SU-DHL-6 (cell line): Measurements from ENCODE around the gene OR10G3.

ENCODE experiments used
- H2AFZ ChIP-seq: fragments of 200-600 bp; sonication (generic); 2 replicates; pipeline ENCODE4 v1.6.1; 2014; ENCODE audit warnings: low read depth, mild to moderate bottlenecking, moderate library complexity, mixed read lengths, antibody characterized with exemption, low read length; ENCODE audit not compliant: severe bottlenecking
- H3F3A ChIP-seq: fragments of 200-600 bp; shearing (Covaris generic); 2 replicates; pipeline ENCODE4 v1.6.0; 2016; ENCODE audit warnings: antibody characterized with exemption, mild to moderate bottlenecking; ENCODE audit not compliant: insufficient read depth
- H3K27ac ChIP-seq: fragments of 200-600 bp; sonication (generic); 2 replicates; pipeline ENCODE4 v1.5.1; 2016; ENCODE audit warnings: low read depth, mild to moderate bottlenecking, low read length, moderate library complexity, mixed read lengths
- H3K27me3 ChIP-seq: fragments of 200-600 bp; sonication (generic), shearing (Covaris generic); 2 replicates; pipeline ENCODE4 v1.6.0; 2014; ENCODE audit warnings: mild to moderate bottlenecking, low read length
- H3K36me3 ChIP-seq: fragments of 200-600 bp; sonication (generic); 2 replicates; pipeline ENCODE4 v1.6.1; 2014; ENCODE audit warnings: mild to moderate bottlenecking, low read length, mixed read lengths
- H3K4me2 ChIP-seq: fragments of 300-600, 200-600 bp; shearing (Covaris generic), sonication (generic); 2 replicates; pipeline ENCODE4 v1.6.0; 2014; ENCODE audit warnings: low read length, low read depth, mild to moderate bottlenecking; ENCODE audit not compliant: poor library complexity, severe bottlenecking
- H3K4me3 ChIP-seq: fragments of 200-600 bp; sonication (generic); 2 replicates; pipeline ENCODE4 v1.5.1; 2014; ENCODE audit warnings: antibody characterized with exemption, low read length, mild to moderate bottlenecking, mixed read lengths; ENCODE audit not compliant: insufficient read depth, poor library complexity, severe bottlenecking
- H3K79me2 ChIP-seq: fragments of 200-600 bp; sonication (generic); 2 replicates; pipeline ENCODE4 v1.6.1; 2014; ENCODE audit warnings: mild to moderate bottlenecking, low read length, moderate library complexity; ENCODE audit not compliant: insufficient read depth
- H3K9ac ChIP-seq: fragments of 200-600 bp; sonication (generic); 2 replicates; pipeline ENCODE4 v1.7.0; 2014; ENCODE audit warnings: mild to moderate bottlenecking, low read length
- H3K9me2 ChIP-seq: fragments of 200-600 bp; sonication (generic); replicated peaks from 2 replicates; pipeline ENCODE4 v1.6.1; 2014; ENCODE audit warnings: low read length; ENCODE audit not compliant: insufficient read depth
- H3K9me3 ChIP-seq: fragments of 200-600 bp; sonication (generic); 2 replicates; pipeline ENCODE4 v1.6.1; 2014; ENCODE audit warnings: low read length, mixed read lengths; ENCODE audit not compliant: insufficient read depth
- H4K20me1 ChIP-seq: fragments of 200-600 bp; sonication (generic); 2 replicates; pipeline ENCODE4 v1.6.1; 2014; ENCODE audit warnings: low read depth, mild to moderate bottlenecking, antibody characterized with exemption, low read length, moderate library complexity, mixed read lengths
- EZH2phosphoT487 ChIP-seq: fragments of 200-600 bp; sonication (generic), shearing (Covaris generic); conservative IDR thresholded peaks from 2 replicates; pipeline ENCODE4 v1.6.1; 2018; ENCODE audit warnings: mild to moderate bottlenecking, antibody characterized with exemption, low read length, moderate library complexity, mixed read lengths
- TF ChIP-seq, protein P1 (sequence below): fragments of 200-600 bp; sonication (generic); IDR thresholded peaks from one replicate; pipeline ENCODE4 v1.5.1; 2017; ENCODE audit warnings: antibody characterized with exemption, mild to moderate bottlenecking, low read length, moderate library complexity; ENCODE audit not compliant: insufficient read depth, poor library complexity, severe bottlenecking

OR10G3 gene

DNA sequence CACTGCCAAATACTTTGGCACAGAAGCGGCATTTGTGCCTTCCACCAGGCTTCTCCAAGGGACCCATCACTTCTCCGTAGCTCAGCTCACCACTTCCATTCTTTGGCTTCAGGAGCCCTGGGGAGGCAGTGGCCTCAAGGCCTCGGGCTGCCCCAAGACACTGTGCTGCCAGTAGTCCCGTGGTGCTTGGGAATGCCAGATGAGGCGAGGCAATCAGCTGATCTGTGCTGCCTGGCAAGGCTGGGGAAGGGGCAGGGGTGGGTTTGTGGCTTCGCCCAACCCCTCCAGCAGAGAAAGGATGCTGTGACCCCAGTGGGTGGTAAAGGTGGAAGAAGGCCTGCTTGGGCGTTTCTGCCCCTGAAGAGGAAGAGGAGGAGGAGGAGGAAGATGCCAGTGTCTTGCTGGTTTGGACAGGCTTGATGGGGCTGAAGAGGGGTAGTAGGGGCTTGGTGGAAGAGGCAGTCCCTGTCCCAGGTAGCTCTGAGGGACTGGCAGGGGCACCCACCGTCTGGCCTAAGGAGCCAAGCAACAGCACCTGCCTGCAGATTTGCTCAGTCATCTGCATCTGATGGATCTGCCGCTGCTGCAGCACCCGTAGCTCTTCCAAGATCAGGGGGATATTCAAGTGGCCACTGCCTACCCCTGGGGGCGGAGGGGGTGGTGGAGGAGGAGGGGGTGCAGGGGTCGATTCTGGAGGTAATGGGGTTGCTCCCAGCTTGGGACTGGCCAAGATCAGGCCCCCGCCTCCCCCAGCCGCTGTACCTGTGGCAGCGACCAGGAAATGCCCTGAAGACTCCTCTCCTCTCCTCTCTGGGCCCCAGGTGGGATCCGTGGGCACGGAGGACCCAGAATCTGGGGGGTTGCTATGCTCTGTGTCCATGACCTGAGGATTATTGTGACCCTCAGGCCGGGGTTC is 55.0 kb downstream of the OR10G3 start:
- H3K4me2 ChIP-seq: no peak overlapping the region
- no peaks in the 10 kb centered on the region for H3K27me3 ChIP-seq
- TF ChIP-seq, protein P1, sequence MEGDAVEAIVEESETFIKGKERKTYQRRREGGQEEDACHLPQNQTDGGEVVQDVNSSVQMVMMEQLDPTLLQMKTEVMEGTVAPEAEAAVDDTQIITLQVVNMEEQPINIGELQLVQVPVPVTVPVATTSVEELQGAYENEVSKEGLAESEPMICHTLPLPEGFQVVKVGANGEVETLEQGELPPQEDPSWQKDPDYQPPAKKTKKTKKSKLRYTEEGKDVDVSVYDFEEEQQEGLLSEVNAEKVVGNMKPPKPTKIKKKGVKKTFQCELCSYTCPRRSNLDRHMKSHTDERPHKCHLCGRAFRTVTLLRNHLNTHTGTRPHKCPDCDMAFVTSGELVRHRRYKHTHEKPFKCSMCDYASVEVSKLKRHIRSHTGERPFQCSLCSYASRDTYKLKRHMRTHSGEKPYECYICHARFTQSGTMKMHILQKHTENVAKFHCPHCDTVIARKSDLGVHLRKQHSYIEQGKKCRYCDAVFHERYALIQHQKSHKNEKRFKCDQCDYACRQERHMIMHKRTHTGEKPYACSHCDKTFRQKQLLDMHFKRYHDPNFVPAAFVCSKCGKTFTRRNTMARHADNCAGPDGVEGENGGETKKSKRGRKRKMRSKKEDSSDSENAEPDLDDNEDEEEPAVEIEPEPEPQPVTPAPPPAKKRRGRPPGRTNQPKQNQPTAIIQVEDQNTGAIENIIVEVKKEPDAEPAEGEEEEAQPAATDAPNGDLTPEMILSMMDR: no peak
- no peaks in the 10 kb centered on the region for H4K20me1 ChIP-seq
- H3K27ac ChIP-seq: no peak overlapping the region
- no peaks in the 10 kb centered on the region for H3K79me2 ChIP-seq
- H3K36me3 ChIP-seq: no peaks in the 10 kb centered on the region
- H3K9ac ChIP-seq: no peak overlapping the region
- H3K9me3 ChIP-seq: no peaks in the 10 kb centered on the region
- H3K9me2 ChIP-seq: no peaks in the 10 kb centered on the region
- H3F3A ChIP-seq: no peaks in the 10 kb centered on the region
- H2AFZ ChIP-seq: no peak overlapping the region
- H3K4me3 ChIP-seq: no peak overlapping the region

DNA sequence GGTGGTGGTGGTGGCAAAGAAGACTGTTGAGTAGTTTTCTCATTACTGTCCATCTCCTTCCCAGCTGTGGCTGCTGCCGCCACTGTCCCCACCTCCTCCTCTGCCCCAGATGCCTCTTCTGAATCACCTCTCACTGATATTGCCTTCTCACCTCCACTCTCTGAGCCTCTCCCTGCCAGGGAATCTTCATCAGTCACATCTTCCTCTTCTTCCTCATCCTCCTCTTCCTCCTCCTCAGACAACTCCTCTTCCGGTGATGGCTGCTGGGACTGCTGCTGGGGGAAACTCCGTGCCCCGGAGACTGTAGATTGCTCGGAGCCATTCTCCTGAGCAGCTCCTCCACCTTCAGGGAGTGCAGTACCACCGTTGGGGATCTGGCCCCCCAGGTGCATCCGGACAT is 56.7 kb downstream of the OR10G3 start:
- Histone ChIP-seq H3K4me3 (no peak overlapping the region), H3K79me2 (no peaks in the 10 kb centered on the region)
- TF ChIP-seq, protein P1: no peak
- no peak for TF ChIP-seq EZH2phosphoT487

DNA sequence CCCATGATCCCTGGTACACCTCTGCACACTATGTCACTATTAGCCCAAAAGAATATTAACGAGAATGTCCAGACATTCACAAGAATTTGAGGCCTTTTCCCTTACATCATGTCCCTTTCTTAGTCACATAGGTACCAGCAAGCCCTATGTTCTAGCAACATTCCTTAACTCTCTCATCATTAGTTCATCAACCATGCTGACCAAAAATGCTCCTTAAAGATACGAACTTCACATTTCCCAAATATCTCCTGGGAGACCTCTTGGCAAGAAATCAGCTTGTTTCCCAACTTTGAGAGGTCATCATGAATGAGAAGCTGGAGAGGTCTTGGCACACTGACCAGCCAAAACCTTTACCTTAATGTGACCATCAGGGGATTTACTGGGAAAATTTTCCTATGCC is 58.4 kb downstream of the OR10G3 start:
- Histone ChIP-seq H3F3A (no peaks in the 10 kb centered on the region), H3K27ac (no peak overlapping the region), H4K20me1 (no peaks in the 10 kb centered on the region)

More for the DNA sequence above, 56.7 kb downstream of the OR10G3 start:
- H3K9ac ChIP-seq: no peak overlapping the region
- H3F3A ChIP-seq: no peaks in the 10 kb centered on the region
- no peak overlapping the region for H3K27ac ChIP-seq
- no peak overlapping the region for H3K4me2 ChIP-seq
- H3K36me3 ChIP-seq: no peaks in the 10 kb centered on the region
- no peaks in the 10 kb centered on the region for H3K27me3 ChIP-seq
- H3K9me2 ChIP-seq: no peaks in the 10 kb centered on the region
- no peaks in the 10 kb centered on the region for H4K20me1 ChIP-seq
- H2AFZ ChIP-seq: no peak overlapping the region
- no peaks in the 10 kb centered on the region for H3K9me3 ChIP-seq

More for the DNA sequence above, 58.4 kb downstream of the OR10G3 start:
- Histone ChIP-seq H3K79me2 (no peaks in the 10 kb centered on the region), H3K9me2 (no peaks in the 10 kb centered on the region), H3K36me3 (no peaks in the 10 kb centered on the region), H2AFZ (no peak overlapping the region), H3K9ac (no peak overlapping the region), H3K27me3 (no peaks in the 10 kb centered on the region), H3K4me2 (no peak overlapping the region), H3K4me3 (no peak overlapping the region), H3K9me3 (no peaks in the 10 kb centered on the region)
- TF ChIP-seq EZH2phosphoT487: no peak
- TF ChIP-seq, protein P1: no peak
